ENCODE measurements around the gene PPP3R2.
"Not testable (repeated sequence)": the region's sequence is repeated elsewhere in the genome, so short reads cannot be mapped to it uniquely, and the experiment has no call there.

The PPP3R2 gene

DNA sequence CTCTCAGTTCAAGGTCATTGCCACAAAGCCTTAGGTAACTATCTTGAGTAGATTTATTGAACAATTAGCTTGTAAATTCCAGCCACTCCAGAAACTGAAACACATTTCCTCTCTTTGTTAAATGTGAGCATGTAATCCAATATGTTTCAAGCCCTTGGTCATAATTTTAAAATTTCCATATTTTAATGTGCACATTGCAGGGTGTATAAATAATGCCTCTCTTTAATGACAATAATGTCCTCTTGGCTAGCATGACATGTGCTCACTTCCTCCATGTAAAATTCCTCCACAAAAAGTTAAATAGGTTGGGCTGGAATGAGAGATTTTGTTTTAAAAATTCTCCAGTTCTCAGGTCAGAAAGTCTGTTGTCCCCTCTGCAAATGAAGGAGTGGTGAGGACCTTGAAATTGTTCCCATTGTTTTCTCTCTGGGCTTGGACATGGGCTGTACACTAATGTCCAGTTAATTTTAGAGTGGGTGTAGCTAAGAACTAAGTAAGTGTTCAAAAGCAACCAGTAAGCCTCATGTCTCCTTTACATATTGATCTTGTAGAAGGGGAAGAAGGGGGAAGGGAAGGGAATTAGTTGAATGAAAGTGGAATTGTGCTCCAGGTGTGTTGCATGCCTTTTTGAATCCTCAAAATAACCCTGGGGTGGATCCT is 2.9 kb downstream of the PPP3R2 start:
- Histone ChIP-seq H3K27ac (ENCODE audit: low read depth, low read length) (no peak overlapping the region), H3K4me3 (ENCODE audit: insufficient read depth, low read length, poor library complexity, severe bottlenecking) (no peak overlapping the region), H3K4me2 (ENCODE audit: low read depth, low read length, poor library complexity, severe bottlenecking) (no peak overlapping the region), H3K9me2 (replicated peaks; ENCODE audit: insufficient read depth, low read length) (no peaks in the 10 kb centered on the region), H2AFZ (ENCODE audit: low read depth, low read length, severe bottlenecking) (no peak overlapping the region), H3K79me2 (ENCODE audit: insufficient read depth, low read length) (no peaks in the 10 kb centered on the region), H3K36me3 (ENCODE audit: low read length) (no peaks in the 10 kb centered on the region), H3K9me3 (ENCODE audit: insufficient read depth, low read length) (no peaks in the 10 kb centered on the region), H4K20me1 (ENCODE audit: low read depth, low read length) (no peaks in the 10 kb centered on the region), H3K27me3 (ENCODE audit: low read length) (no peaks in the 10 kb centered on the region), H3K9ac (ENCODE audit: low read length) (no peak overlapping the region), H3F3A (ENCODE audit: insufficient read depth) (no peaks in the 10 kb centered on the region)
- TF ChIP-seq, protein P1, sequence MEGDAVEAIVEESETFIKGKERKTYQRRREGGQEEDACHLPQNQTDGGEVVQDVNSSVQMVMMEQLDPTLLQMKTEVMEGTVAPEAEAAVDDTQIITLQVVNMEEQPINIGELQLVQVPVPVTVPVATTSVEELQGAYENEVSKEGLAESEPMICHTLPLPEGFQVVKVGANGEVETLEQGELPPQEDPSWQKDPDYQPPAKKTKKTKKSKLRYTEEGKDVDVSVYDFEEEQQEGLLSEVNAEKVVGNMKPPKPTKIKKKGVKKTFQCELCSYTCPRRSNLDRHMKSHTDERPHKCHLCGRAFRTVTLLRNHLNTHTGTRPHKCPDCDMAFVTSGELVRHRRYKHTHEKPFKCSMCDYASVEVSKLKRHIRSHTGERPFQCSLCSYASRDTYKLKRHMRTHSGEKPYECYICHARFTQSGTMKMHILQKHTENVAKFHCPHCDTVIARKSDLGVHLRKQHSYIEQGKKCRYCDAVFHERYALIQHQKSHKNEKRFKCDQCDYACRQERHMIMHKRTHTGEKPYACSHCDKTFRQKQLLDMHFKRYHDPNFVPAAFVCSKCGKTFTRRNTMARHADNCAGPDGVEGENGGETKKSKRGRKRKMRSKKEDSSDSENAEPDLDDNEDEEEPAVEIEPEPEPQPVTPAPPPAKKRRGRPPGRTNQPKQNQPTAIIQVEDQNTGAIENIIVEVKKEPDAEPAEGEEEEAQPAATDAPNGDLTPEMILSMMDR (IDR thresholded peaks at IDR 0.05; ENCODE audit: insufficient read depth, low read length, poor library complexity, severe bottlenecking) = no peak
- no peak for TF ChIP-seq EZH2phosphoT487 (conservative IDR thresholded peaks at IDR 0.05; ENCODE audit: low read length)

DNA sequence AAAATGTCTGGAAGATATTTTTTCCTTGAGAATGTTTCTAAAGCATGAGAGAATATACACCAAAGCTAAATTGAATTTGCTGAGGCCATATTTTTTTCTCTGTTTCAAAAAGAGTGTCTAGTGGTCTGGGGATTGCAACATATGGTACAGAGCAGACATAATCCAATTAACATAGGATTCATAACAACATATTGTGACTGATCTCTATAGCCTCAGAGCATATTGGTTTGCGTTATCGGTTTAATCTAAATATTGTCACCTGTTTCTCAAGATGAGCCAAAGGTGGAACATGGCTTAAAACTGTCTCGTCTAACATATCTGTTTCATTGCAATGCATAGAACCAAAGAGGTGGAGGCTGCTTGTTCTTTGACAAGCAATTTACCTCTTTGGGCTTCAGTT is 3.9 kb downstream of the PPP3R2 start:
- no peak overlapping the region for H3K4me3 ChIP-seq (ENCODE audit: insufficient read depth, low read length, poor library complexity, severe bottlenecking)
- H3K27me3 ChIP-seq (ENCODE audit: low read length) = no peaks in the 10 kb centered on the region
- no peaks in the 10 kb centered on the region for H4K20me1 ChIP-seq (ENCODE audit: low read depth, low read length)
- H3K27ac ChIP-seq (ENCODE audit: low read depth, low read length) = no peak overlapping the region
- H3K79me2 ChIP-seq (ENCODE audit: insufficient read depth, low read length) = no peaks in the 10 kb centered on the region
- no peak overlapping the region for H2AFZ ChIP-seq (ENCODE audit: low read depth, low read length, severe bottlenecking)
- no peak overlapping the region for H3K9ac ChIP-seq (ENCODE audit: low read length)
- no peaks in the 10 kb centered on the region for H3F3A ChIP-seq (ENCODE audit: insufficient read depth)
- no peaks in the 10 kb centered on the region for H3K36me3 ChIP-seq (ENCODE audit: low read length)
- H3K9me3 ChIP-seq (ENCODE audit: insufficient read depth, low read length) = no peaks in the 10 kb centered on the region
- H3K9me2 ChIP-seq (replicated peaks; ENCODE audit: insufficient read depth, low read length) = no peaks in the 10 kb centered on the region
- H3K4me2 ChIP-seq (ENCODE audit: low read depth, low read length, poor library complexity, severe bottlenecking) = no peak overlapping the region
- TF ChIP-seq EZH2phosphoT487 (conservative IDR thresholded peaks at IDR 0.05; ENCODE audit: low read length) = no peak
- TF ChIP-seq, protein P1 (IDR thresholded peaks at IDR 0.05; ENCODE audit: insufficient read depth, low read length, poor library complexity, severe bottlenecking) = no peak

DNA sequence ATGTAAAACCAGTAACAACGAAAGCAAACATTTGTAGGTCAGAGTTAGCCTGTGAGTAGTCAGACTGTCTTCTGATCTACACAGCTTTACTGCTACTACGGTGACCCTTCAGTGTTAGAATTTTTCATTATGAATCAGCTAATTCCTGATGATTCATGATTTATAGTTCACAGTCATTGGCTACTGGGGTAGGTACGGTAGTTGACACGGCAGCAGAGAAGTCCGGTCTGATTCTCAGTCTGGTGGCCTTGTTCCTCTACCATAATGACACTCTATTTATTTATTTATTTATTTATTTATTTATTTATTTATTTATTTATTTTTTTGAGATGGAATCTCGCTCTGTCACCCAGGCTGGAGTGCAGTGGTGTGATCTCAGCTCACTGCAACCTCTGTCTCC is 4.7 kb downstream of the PPP3R2 start:
- not testable (repeated sequence) for H3K36me3 ChIP-seq (ENCODE audit: low read length); H3K9me3 ChIP-seq (ENCODE audit: insufficient read depth, low read length); H3F3A ChIP-seq (ENCODE audit: insufficient read depth); H3K9ac ChIP-seq (ENCODE audit: low read length); H2AFZ ChIP-seq (ENCODE audit: low read depth, low read length, severe bottlenecking); H3K9me2 ChIP-seq (replicated peaks; ENCODE audit: insufficient read depth, low read length); H3K27ac ChIP-seq (ENCODE audit: low read depth, low read length); H3K4me3 ChIP-seq (ENCODE audit: insufficient read depth, low read length, poor library complexity, severe bottlenecking); H3K79me2 ChIP-seq (ENCODE audit: insufficient read depth, low read length); H3K4me2 ChIP-seq (ENCODE audit: low read depth, low read length, poor library complexity, severe bottlenecking); H3K27me3 ChIP-seq (ENCODE audit: low read length); H4K20me1 ChIP-seq (ENCODE audit: low read depth, low read length)

DNA sequence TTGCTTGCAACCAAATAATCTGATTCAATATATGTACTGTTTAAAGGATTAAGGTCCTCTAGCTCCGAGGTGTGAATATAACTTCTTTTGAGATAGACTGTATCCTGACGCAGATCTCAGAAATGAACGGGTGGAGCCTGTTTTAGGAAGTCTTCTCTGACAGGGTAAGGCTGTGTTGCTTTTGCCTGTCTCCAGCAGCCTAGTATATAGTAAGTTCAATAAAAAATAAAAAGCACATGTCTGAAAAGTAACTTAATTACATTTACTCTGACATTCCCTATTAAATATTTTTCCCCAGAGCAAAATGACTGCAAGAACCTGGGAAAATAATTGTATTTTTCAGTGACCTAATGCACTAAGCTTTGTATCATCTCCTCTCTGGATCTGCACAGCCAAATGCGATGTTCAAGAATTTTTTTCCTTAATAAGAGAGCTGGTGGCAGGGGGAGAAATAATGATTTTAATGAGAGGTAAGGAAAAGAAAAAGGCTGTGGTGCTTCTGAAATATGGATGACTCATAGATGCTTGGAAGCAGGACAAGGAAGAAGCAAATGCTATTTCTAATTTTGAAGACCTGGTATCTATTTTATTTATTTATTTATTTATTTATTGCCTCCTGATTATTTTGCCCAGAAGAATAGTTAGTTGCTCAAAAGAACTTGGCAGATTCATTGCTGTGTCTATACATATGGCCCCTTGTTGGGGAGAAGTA is 7.3 kb downstream of the PPP3R2 start:
- Histone ChIP-seq H3K9me2 (replicated peaks; ENCODE audit: insufficient read depth, low read length) (no peaks in the 10 kb centered on the region), H2AFZ (ENCODE audit: low read depth, low read length, severe bottlenecking) (no peak overlapping the region), H3K9ac (ENCODE audit: low read length) (no peak overlapping the region), H3K27me3 (ENCODE audit: low read length) (no peaks in the 10 kb centered on the region), H4K20me1 (ENCODE audit: low read depth, low read length) (no peaks in the 10 kb centered on the region), H3K9me3 (ENCODE audit: insufficient read depth, low read length) (no peaks in the 10 kb centered on the region), H3K36me3 (ENCODE audit: low read length) (no peaks in the 10 kb centered on the region), H3K27ac (ENCODE audit: low read depth, low read length) (no peak overlapping the region), H3K4me2 (ENCODE audit: low read depth, low read length, poor library complexity, severe bottlenecking) (no peak overlapping the region), H3K4me3 (ENCODE audit: insufficient read depth, low read length, poor library complexity, severe bottlenecking) (no peak overlapping the region), H3F3A (ENCODE audit: insufficient read depth) (no peaks in the 10 kb centered on the region), H3K79me2 (ENCODE audit: insufficient read depth, low read length) (no peaks in the 10 kb centered on the region)
- TF ChIP-seq, protein P1 (IDR thresholded peaks at IDR 0.05; ENCODE audit: insufficient read depth, low read length, poor library complexity, severe bottlenecking) = no peak

All from SU-DHL-6 (cell line).